Uterus (tissue), 4 donors: ENCODE data around the gene NLGN1. TPM values are rescaled to one million over a fixed set of nuclear protein-coding genes. Genes with fewer than 3 reads are reported as not detected.

Source experiments
- DNase-seq, 2 donors: peaks; one replicate each; pipeline ENCODE4 v3.0.0-alpha.2; 2019 to 2020
- H3K27ac ChIP-seq, 2 donors: fragments of 200-600 bp; sonication (generic); 1 replicate in 1 of 2; 2 replicates in 1 of 2; pipeline ENCODE4 v1.5.1; 2016 to 2018
- H3K27me3 ChIP-seq, 2 donors: fragments of 200-600 bp; sonication (generic); one replicate each; pipeline ENCODE4 v1.5.1; 2018 to 2019; ENCODE audit warnings: control low read depth in 1 of 2
- H3K36me3 ChIP-seq, 2 donors: fragments of 200-600 bp; sonication (generic); one replicate each; pipeline ENCODE4 v1.5.1; 2019; ENCODE audit warnings: control low read depth in 1 of 2
- H3K4me1 ChIP-seq, 2 donors: fragments of 200-600 bp; sonication (generic); one replicate each; pipeline ENCODE4 v1.5.1; 2018 to 2019; ENCODE audit warnings: control low read depth in 1 of 2
- H3K4me3 ChIP-seq, 2 donors: fragments of 200-600 bp; sonication (generic); 1 replicate in 1 of 2; 2 replicates in 1 of 2; pipeline ENCODE4 v1.5.1; 2018 to 2019; ENCODE audit warnings: mild to moderate bottlenecking in 1 of 2
- H3K9me3 ChIP-seq, 2 donors: fragments of 200-600 bp; sonication (generic); one replicate each; pipeline ENCODE4 v1.5.1; 2019; ENCODE audit warnings: control low read depth in 1 of 2
- POLR2A ChIP-seq, 2 donors: fragments of 450-650 bp; IDR thresholded peaks; one replicate each; pipeline ENCODE4 v1.6.1; 2016; ENCODE audit warnings: antibody characterized with exemption in 2 of 2, mild to moderate bottlenecking in 1 of 2, moderate library complexity in 1 of 2
- intact Hi-C: fragments of 100-400 bp; cut with DNase I; formaldehyde crosslinking; loops from one replicate; pipeline ENCODE4 v1.15.1; 2023; ENCODE audit warnings: low total_unique reads
- total RNA-seq, 4 donors: library from RNA; depleted of rRNA in 3 of 4; stranded (reverse); fragments of >200 nt in 3 of 4; gene quantifications; one replicate each; pipeline versions ENCODE4 v1.1.0 to v1.2.4, GENCODE V29; 2014 to 2023
- TF ChIP-seq, protein P1 (sequence below), 4 experiments: fragments of 200-600 bp in 2 of 4; fragments of 450-650 bp in 2 of 4; sonication (generic) in 2 of 4; IDR thresholded peaks; one replicate each; pipeline ENCODE4 v1.5.1; 2016 to 2019; ENCODE audit warnings: antibody characterized with exemption in 4 of 4, mild to moderate bottlenecking in 2 of 4, moderate library complexity in 1 of 4
- donor health status: DM: yes; HTN: yes; CAD: no.

The NLGN1 gene
- total RNA-seq, 4 donors from 2014 or later, result 3.6 to 44.8 (median 9.8) TPM

- no peak for DNase-seq
- intact Hi-C loops, result no loop called here
- TF ChIP-seq POLR2A (IDR thresholded peaks at IDR 0.05), result no peak
- TF ChIP-seq, protein P1, sequence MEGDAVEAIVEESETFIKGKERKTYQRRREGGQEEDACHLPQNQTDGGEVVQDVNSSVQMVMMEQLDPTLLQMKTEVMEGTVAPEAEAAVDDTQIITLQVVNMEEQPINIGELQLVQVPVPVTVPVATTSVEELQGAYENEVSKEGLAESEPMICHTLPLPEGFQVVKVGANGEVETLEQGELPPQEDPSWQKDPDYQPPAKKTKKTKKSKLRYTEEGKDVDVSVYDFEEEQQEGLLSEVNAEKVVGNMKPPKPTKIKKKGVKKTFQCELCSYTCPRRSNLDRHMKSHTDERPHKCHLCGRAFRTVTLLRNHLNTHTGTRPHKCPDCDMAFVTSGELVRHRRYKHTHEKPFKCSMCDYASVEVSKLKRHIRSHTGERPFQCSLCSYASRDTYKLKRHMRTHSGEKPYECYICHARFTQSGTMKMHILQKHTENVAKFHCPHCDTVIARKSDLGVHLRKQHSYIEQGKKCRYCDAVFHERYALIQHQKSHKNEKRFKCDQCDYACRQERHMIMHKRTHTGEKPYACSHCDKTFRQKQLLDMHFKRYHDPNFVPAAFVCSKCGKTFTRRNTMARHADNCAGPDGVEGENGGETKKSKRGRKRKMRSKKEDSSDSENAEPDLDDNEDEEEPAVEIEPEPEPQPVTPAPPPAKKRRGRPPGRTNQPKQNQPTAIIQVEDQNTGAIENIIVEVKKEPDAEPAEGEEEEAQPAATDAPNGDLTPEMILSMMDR (IDR thresholded peaks at IDR 0.05), result no peak
- H3K4me3 ChIP-seq, result no peak overlapping the region
- H3K27me3 ChIP-seq, result no peaks in the 10 kb centered on the region
- H3K36me3 ChIP-seq, result no peaks in the 10 kb centered on the region
- H3K27ac ChIP-seq, result no peak overlapping the region
- no peaks in the 10 kb centered on the region for H3K4me1 ChIP-seq
- H3K9me3 ChIP-seq, result no peaks in the 10 kb centered on the region
Observed at GRCh38 chr3:173739726-173740125, 342.2 kb downstream of the NLGN1 start.

GRCh38 chr3:173742491-173742890, 344.9 kb downstream of the NLGN1 start:
- intact Hi-C loops, result no loop called here
- no peak overlapping the region for H3K4me3 ChIP-seq
- no peak for DNase-seq
- no peaks in the 10 kb centered on the region for H3K9me3 ChIP-seq
- no peaks in the 10 kb centered on the region for H3K27me3 ChIP-seq
- H3K4me1 ChIP-seq, result no peaks in the 10 kb centered on the region
- no peak overlapping the region for H3K27ac ChIP-seq
- no peaks in the 10 kb centered on the region for H3K36me3 ChIP-seq
- no peak for TF ChIP-seq POLR2A (IDR thresholded peaks at IDR 0.05)
- TF ChIP-seq, protein P1 (IDR thresholded peaks at IDR 0.05), result no peak

DNA sequence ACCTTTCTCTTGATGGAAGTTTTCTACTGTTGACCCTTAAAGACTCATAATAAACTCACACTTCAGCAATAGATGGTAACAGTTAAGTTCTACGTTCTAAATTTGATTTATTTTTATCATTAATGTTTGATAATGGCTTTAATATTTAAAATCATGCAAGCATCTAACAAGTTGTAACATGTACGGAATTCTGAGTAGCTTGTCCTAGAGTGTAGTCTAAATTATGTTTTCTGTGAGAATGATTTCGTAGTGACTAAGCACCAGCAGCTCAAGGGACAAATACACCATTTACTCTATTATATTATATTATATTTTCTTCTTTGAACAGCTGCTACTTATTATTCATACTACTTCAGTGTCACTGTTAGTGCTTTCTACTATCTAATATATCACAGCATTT, 345.6 kb downstream of the NLGN1 start:
- Histone ChIP-seq H3K36me3 (no peaks in the 10 kb centered on the region), H3K4me1 (no peaks in the 10 kb centered on the region), H3K9me3 (no peaks in the 10 kb centered on the region), H3K27me3 (no peaks in the 10 kb centered on the region), H3K27ac (no peak overlapping the region), H3K4me3 (no peak overlapping the region)
- TF ChIP-seq, protein P1 (IDR thresholded peaks at IDR 0.05), result no peak
- TF ChIP-seq POLR2A (IDR thresholded peaks at IDR 0.05), result no peak
- no peak for DNase-seq
- intact Hi-C loops, result no loop called here

DNA sequence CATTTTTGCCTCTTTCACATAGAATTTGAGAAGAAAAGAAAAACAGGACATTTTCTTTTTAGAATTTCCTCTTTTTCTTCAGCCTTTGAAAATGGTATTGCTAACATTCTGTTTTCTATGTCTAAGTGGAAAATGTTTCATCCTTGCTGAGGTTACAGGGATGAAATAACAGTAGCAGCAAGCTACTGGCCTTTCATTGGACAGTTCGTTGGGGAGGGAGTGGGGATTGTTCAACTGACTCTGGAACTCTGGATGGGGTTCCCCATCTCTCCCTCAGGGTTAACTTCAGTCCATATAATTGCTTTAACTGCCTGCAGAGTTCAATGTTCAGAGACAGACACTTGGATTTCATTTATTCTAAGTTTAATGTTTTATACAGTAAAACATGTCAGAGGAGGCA, 346.0 kb downstream of the NLGN1 start:
- Histone ChIP-seq H3K4me3 (no peak overlapping the region), H3K36me3 (no peaks in the 10 kb centered on the region), H3K4me1 (no peaks in the 10 kb centered on the region), H3K27me3 (no peaks in the 10 kb centered on the region), H3K9me3 (no peaks in the 10 kb centered on the region), H3K27ac (no peak overlapping the region)
- no peak for DNase-seq
- TF ChIP-seq, protein P1 (IDR thresholded peaks at IDR 0.05), result no peak
- TF ChIP-seq POLR2A (IDR thresholded peaks at IDR 0.05), result no peak
- intact Hi-C loops, result no loop called here

- Histone ChIP-seq H3K4me1 (no peaks in the 10 kb centered on the region), H3K27me3 (no peaks in the 10 kb centered on the region), H3K4me3 (no peak overlapping the region), H3K27ac (no peak overlapping the region), H3K36me3 (no peaks in the 10 kb centered on the region), H3K9me3 (no peaks in the 10 kb centered on the region)
- intact Hi-C loops, result no loop called here
- no peak for DNase-seq
- TF ChIP-seq POLR2A (IDR thresholded peaks at IDR 0.05), result no peak
- TF ChIP-seq, protein P1 (IDR thresholded peaks at IDR 0.05), result no peak
Observed at GRCh38 chr3:173744479-173744878, 346.9 kb downstream of the NLGN1 start.
